HepG2 (cell line): ENCODE data around the gene ENO4. TPM values are rescaled to one million over a fixed set of nuclear protein-coding genes. Genes with fewer than 3 reads are reported as not detected.

Source experiments
- ATAC-seq: fragments of 200-7000 bp; cut with Tn5 transposase; 3 replicates; pipeline ENCODE4 v1.9.1; 2020; ENCODE audit warnings: mild to moderate bottlenecking, moderate library complexity
- BruUV-seq: library from RNA; stranded (reverse); fragments of 400-500 nt; replicated peaks from 2 replicates; lab custom pipeline; 2021; lab: Mats Ljungman, UMichigan
- CTCF ChIA-PET: fragments of 300-600 bp; formaldehyde crosslinking; extraction: SDS; loops from one replicate; lab custom pipeline; 2021; ENCODE audit warnings: low total read pairs, inconsistent platforms, low intra/inter-chr PET ratio; lab: Yijun Ruan, JAX
- POLR2A ChIA-PET: fragments of 350-600 bp; sonication (Branson Sonifier 250); formaldehyde crosslinking; loops from one replicate; lab custom pipeline; 2020; ENCODE audit warnings: antibody characterized with exemption, inconsistent platforms; lab: Yijun Ruan, JAX
- DNase-seq: peaks from one replicate; pipeline ENCODE4 v3.0.0-alpha.2; 2015; ENCODE audit warnings: low spot score
- FAIRE-seq: peaks from 3 replicates; lab custom pipeline; 2011; peaks lifted over from hg19 to GRCh38; lab: Jason Lieb, UNC
- H2AFZ ChIP-seq: one replicate; pipeline ENCODE4 v1.6.1; 2011; ENCODE audit warnings: low read length, inconsistent platforms
- H3K27ac ChIP-seq: fragments of 300-600 bp; 3 replicates; pipeline ENCODE4 v1.8.0; 2011; ENCODE audit warnings: mixed run types, mild to moderate bottlenecking, mixed read lengths, low read length, inconsistent platforms; ENCODE audit not compliant: insufficient read depth; ENCODE audit errors: extremely low read length
- H3K27me3 ChIP-seq, 2 experiments: fragments of 200-600 bp in 1 of 2; 2 replicates in 1 of 2; 3 replicates in 1 of 2; pipeline versions ENCODE4 v1.6.0 to v1.8.0; 2011; ENCODE audit warnings: low read length in 2 of 2, mild to moderate bottlenecking in 2 of 2, moderate library complexity in 2 of 2, inconsistent platforms in 1 of 2; ENCODE audit not compliant: insufficient read depth in 2 of 2, control insufficient read depth in 1 of 2
- H3K36me3 ChIP-seq, 2 experiments: fragments of 200-600 bp in 1 of 2; replicated peaks in 1 of 2; 2 replicates in 1 of 2; 3 replicates in 1 of 2; pipeline versions ENCODE4 v1.5.1 to v1.8.0; 2011; ENCODE audit warnings: low read length in 2 of 2, inconsistent platforms in 1 of 2; ENCODE audit not compliant: insufficient read depth in 2 of 2, control insufficient read depth in 1 of 2
- H3K4me1 ChIP-seq: 2 replicates; pipeline ENCODE4 v1.5.1; 2012; ENCODE audit warnings: low read length, inconsistent platforms; ENCODE audit not compliant: insufficient read depth
- H3K4me2 ChIP-seq: 2 replicates; pipeline ENCODE4 v1.6.0; 2011; ENCODE audit warnings: low read depth, low read length, inconsistent platforms
- H3K4me3 ChIP-seq, 3 experiments: fragments of 200-600 bp in 1 of 3; sonication (generic), shearing (Covaris generic) in 1 of 3; replicated peaks in 1 of 3; 2 replicates each; pipeline ENCODE4 v1.5.1; 2011 to 2016; ENCODE audit warnings: low read length in 3 of 3, inconsistent platforms in 2 of 3, low read depth in 2 of 3, mild to moderate bottlenecking in 2 of 3, control low read depth in 1 of 3, mixed read lengths in 1 of 3; ENCODE audit not compliant: insufficient read depth in 1 of 3
- H3K79me2 ChIP-seq: one replicate; pipeline ENCODE4 v1.6.1; 2011; ENCODE audit warnings: low read length, inconsistent platforms; ENCODE audit not compliant: insufficient read depth
- H3K9ac ChIP-seq: 2 replicates; pipeline ENCODE4 v1.6.0; 2011; ENCODE audit warnings: mild to moderate bottlenecking, low read depth, low read length, inconsistent platforms; ENCODE audit not compliant: insufficient read depth
- H3K9me3 ChIP-seq: 2 replicates; pipeline ENCODE4 v1.5.1; 2012; ENCODE audit warnings: mild to moderate bottlenecking, low read length
- H4K20me1 ChIP-seq: 2 replicates; pipeline ENCODE4 v1.6.0; 2011; ENCODE audit warnings: inconsistent platforms, mild to moderate bottlenecking, low read length, moderate library complexity; ENCODE audit not compliant: insufficient read depth
- CREB1 ChIP-seq, 2 experiments: fragments of 450-650 bp in 1 of 2; IDR thresholded peaks; 2 replicates each; pipeline ENCODE4 v1.6.1; 2016 to 2017; ENCODE audit warnings: control low read depth in 1 of 2, mild to moderate bottlenecking in 1 of 2, missing compliant biosample characterization in 1 of 2, missing genetic modification characterization in 1 of 2
- GATA4 ChIP-seq: sonication (generic); IDR thresholded peaks from 2 replicates; pipeline ENCODE4 v1.6.1; 2016; ENCODE audit warnings: antibody characterized with exemption, low read depth, borderline replicate concordance
- GTF2F1 ChIP-seq: fragments of 150-350 bp; IDR thresholded peaks from 2 replicates; pipeline ENCODE4 v1.6.1; 2014; ENCODE audit warnings: low read length
- NR1H2 ChIP-seq: sonication (generic); formaldehyde crosslinking; IDR thresholded peaks from 2 replicates; pipeline ENCODE4 v1.8.1; 2022; ENCODE audit warnings: low read depth, missing genetic modification reagents, borderline replicate concordance
- WIZ ChIP-seq: sonication (generic); formaldehyde crosslinking; IDR thresholded peaks from 2 replicates; pipeline ENCODE4 v1.5.1; 2020; ENCODE audit warnings: mild to moderate bottlenecking, missing genetic modification reagents
- ZFP36 ChIP-seq: fragments of 150-350 bp; IDR thresholded peaks from 2 replicates; pipeline ENCODE4 v1.6.1; 2018; ENCODE audit warnings: borderline replicate concordance, low read length, low read depth; ENCODE audit not compliant: partially characterized antibody
- ZNF30 ChIP-seq: sonication (generic); formaldehyde crosslinking; IDR thresholded peaks from 2 replicates; pipeline ENCODE4 v1.5.0; 2020; ENCODE audit warnings: mild to moderate bottlenecking, missing genetic modification reagents
- WGBS: methylation state at CpG from one replicate; pipeline ENCODE4 v1.1.6; 2017; ENCODE audit warnings: low lambda C conversion rate; 5-methylcytosine and 5-hydroxymethylcytosine counted together
- in situ Hi-C: cut with HindIII; loops from 2 replicates; pipeline ENCODE4 v1.10.0; 2017; ENCODE audit warnings: low pct_unique_long_range_greater_than_20kb; ENCODE audit not compliant: extremely low pct_ligation_motif_present
- intact Hi-C: fragments of 100-400 bp; cut with micrococcal nuclease; formaldehyde crosslinking; loops from one replicate; pipeline ENCODE4 v1.10.0; 2022; ENCODE audit not compliant: unreplicated experiment
- polyA plus RNA-seq, 8 experiments: library from polyadenylated mRNA; depleted of rRNA in 3 of 8; stranded (reverse) in 7 of 8; unstranded in 1 of 8; fragments of >200 nt; fragmentation: Illumina TruSeq in 4 of 8; extraction: Trizol in 4 of 8; gene quantifications; 2 replicates each; pipeline versions ENCODE4 v1.2.1 to v1.2.3, GENCODE V29; 2011 to 2016; ENCODE audit warnings: low read depth in 4 of 8, missing spikeins in 1 of 8, mixed read lengths in 1 of 8; ENCODE audit not compliant: insufficient read depth in 1 of 8
- total RNA-seq, 5 experiments: library from RNA; depleted of rRNA; stranded (reverse); fragments of >200 nt; fragmentation: Illumina TruSeq; extraction: Trizol; gene quantifications; 2 replicates each; pipeline ENCODE4 v1.2.3, GENCODE V29; 2016; ENCODE audit warnings: low read depth in 1 of 5
- TF ChIP-seq, protein P1 (sequence below): sonication (generic); formaldehyde crosslinking; IDR thresholded peaks from 2 replicates; pipeline ENCODE4 v1.5.0; 2020; ENCODE audit warnings: mild to moderate bottlenecking, missing genetic modification reagents
- TF ChIP-seq, protein P2 (sequence below): sonication (generic); formaldehyde crosslinking; IDR thresholded peaks from 2 replicates; pipeline ENCODE4 v1.4.0; 2020; ENCODE audit warnings: missing genetic modification reagents

The ENO4 gene
- total and polyA plus RNA-seq, 2 of the 13 experiments (the other 11 are each of a cell fraction or from before 2014, with no cell fraction given), result not detected

DNA sequence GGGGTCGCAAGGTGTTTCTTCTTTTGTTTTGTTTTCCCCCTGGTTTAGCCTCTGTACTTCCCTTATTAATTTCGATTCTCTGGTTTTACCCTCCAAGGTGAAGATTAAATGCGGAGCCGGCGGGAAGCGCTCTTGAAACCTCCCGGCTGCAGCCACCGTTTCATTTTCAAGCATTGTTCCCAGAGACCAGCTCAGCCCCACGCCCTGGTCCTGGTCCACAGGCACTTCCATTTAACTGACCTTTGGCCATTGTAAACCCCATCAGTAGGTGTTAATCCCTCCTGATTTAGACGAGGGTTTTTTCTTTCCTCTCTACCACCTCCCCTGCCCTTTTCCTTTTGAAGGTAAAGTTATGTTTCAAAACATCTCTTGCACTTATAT, 39.2 kb upstream of the ENO4 start (continued):
- TF ChIP-seq, protein P1, sequence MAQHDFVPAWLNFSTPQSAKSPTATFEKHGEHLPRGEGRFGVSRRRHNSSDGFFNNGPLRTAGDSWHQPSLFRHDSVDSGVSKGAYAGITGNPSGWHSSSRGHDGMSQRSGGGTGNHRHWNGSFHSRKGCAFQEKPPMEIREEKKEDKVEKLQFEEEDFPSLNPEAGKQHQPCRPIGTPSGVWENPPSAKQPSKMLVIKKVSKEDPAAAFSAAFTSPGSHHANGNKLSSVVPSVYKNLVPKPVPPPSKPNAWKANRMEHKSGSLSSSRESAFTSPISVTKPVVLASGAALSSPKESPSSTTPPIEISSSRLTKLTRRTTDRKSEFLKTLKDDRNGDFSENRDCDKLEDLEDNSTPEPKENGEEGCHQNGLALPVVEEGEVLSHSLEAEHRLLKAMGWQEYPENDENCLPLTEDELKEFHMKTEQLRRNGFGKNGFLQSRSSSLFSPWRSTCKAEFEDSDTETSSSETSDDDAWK (CRISPR knock-in tag), result no peak

DNA sequence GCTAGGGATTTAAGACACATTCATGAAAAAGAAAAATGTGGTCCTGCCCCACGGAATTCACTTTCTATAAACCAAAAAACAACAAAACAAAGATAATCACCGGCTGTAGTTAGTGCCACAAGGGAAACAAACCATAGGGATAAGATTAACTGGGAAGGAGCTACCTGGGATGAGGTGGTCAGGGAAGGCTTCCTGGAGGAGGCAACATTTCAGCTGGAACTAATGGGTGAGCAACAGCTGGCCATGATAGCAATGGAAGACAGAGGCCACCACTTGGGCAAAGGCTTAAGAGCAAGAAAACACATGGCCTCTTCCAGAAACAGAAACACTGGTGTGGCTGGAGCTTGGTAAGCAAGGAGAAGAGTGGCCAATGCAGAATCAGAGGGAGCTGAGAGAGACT, 38.4 kb upstream of the ENO4 start:
- peaks cover 6% of the 10 kb centered on the region for H3K4me1 ChIP-seq
- TF ChIP-seq WIZ (CRISPR knock-in tag) (no peak), ZFP36 (peak; percentile 26)
- DNase-seq, result no peak
- H3K9ac ChIP-seq, result no peak overlapping the region
- in situ Hi-C loops (no loop called here), intact Hi-C loops (no loop called here)
- no peaks in the 10 kb centered on the region for H3K36me3 ChIP-seq
- no peaks in the 10 kb centered on the region for H4K20me1 ChIP-seq
- H3K79me2 ChIP-seq, result no peaks in the 10 kb centered on the region
- peaks cover 4 to 20% of the 10 kb centered on the region in 2 experiments; a peak in 4 of 5 replicates for H3K27me3 ChIP-seq
- FAIRE-seq, result no peak
- H3K4me2 ChIP-seq, result no peak overlapping the region
- ChIA-PET POLR2A (no interaction called here), CTCF (no interaction called here)
- no peaks in the 10 kb centered on the region for H3K9me3 ChIP-seq
- no peak overlapping the region for H2AFZ ChIP-seq
- ATAC-seq, result no peak
- no peak overlapping the region for H3K4me3 ChIP-seq
- no peak overlapping the region for H3K27ac ChIP-seq
- 27% methylated on average over 2 of the region's 2 CpGs for WGBS
- BruUV-seq, result no TSS peak

DNA sequence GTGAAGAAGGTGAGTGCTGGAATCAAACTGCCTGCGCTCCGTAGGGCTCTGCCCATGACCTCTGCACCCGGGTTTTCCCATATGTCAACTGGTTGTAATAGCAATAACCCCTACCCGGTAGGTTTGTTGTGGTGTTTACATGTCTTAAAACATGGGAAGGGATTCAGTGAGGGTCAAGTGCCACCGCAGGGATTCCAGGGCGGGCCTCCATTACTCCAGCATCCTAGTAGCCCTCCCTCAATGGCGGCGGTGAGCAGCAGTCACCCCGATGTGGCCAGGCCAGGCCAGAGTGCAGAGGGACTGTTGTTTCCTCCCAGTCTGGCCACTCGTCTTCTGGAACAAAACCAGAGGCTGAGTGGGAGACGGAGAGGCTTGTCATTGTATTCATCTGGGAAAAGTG, 37.6 kb upstream of the ENO4 start:
- POLR2A ChIA-PET, result no interaction called here
- CTCF ChIA-PET, result no interaction called here
- H3K9me3 ChIP-seq, result no peaks in the 10 kb centered on the region
- H3K79me2 ChIP-seq, result no peaks in the 10 kb centered on the region
- H3K27me3 ChIP-seq, result peaks cover 4 to 25% of the 10 kb centered on the region in 2 experiments; a peak in 4 of 5 replicates
- H3K4me1 ChIP-seq, result peaks cover 6% of the 10 kb centered on the region
- no peak for ATAC-seq
- no peak overlapping the region for H3K27ac ChIP-seq
- no TSS peak for BruUV-seq
- TF ChIP-seq GATA4, result no peak
- no peak for TF ChIP-seq GTF2F1
- TF ChIP-seq ZNF30 (CRISPR knock-in tag), result no peak
- TF ChIP-seq, protein P2, sequence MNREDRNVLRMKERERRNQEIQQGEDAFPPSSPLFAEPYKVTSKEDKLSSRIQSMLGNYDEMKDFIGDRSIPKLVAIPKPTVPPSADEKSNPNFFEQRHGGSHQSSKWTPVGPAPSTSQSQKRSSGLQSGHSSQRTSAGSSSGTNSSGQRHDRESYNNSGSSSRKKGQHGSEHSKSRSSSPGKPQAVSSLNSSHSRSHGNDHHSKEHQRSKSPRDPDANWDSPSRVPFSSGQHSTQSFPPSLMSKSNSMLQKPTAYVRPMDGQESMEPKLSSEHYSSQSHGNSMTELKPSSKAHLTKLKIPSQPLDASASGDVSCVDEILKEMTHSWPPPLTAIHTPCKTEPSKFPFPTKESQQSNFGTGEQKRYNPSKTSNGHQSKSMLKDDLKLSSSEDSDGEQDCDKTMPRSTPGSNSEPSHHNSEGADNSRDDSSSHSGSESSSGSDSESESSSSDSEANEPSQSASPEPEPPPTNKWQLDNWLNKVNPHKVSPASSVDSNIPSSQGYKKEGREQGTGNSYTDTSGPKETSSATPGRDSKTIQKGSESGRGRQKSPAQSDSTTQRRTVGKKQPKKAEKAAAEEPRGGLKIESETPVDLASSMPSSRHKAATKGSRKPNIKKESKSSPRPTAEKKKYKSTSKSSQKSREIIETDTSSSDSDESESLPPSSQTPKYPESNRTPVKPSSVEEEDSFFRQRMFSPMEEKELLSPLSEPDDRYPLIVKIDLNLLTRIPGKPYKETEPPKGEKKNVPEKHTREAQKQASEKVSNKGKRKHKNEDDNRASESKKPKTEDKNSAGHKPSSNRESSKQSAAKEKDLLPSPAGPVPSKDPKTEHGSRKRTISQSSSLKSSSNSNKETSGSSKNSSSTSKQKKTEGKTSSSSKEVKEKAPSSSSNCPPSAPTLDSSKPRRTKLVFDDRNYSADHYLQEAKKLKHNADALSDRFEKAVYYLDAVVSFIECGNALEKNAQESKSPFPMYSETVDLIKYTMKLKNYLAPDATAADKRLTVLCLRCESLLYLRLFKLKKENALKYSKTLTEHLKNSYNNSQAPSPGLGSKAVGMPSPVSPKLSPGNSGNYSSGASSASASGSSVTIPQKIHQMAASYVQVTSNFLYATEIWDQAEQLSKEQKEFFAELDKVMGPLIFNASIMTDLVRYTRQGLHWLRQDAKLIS, result no peak
- TF ChIP-seq CREB1 (IDR thresholded peaks at IDR 0.05), result no peak
- TF ChIP-seq CREB1 (CRISPR knock-in tag; IDR thresholded peaks at IDR 0.05), result no peak
- no peak for TF ChIP-seq NR1H2 (CRISPR knock-in tag)
- 0 out of 2 replicates have a peak, but pooled peaks cover 4% of the 10 kb centered on the region for H4K20me1 ChIP-seq
- intact Hi-C loops, result no loop called here
- WGBS, result 31% methylated on average over 5 of the region's 11 CpGs
- no peak overlapping the region for H3K4me3 ChIP-seq
- DNase-seq, result no peak
- in situ Hi-C loops, result no loop called here
- FAIRE-seq, result no peak
- no peaks in the 10 kb centered on the region for H3K36me3 ChIP-seq
- no peak overlapping the region for H2AFZ ChIP-seq
- no peak overlapping the region for H3K9ac ChIP-seq
- H3K4me2 ChIP-seq, result no peak overlapping the region
